Activated naive CD4-positive, alpha-beta T cell treated with anti-CD3 and anti-CD28 coated beads, Interleukin-2, amount 50 U/mL, for 24 hours (primary cell): Measurements from ENCODE around the gene TM4SF20.

Experiments used
- H3K27ac Mint-ChIP-seq: one replicate; pipeline ENCODE4 v1.8.0; 2021; ENCODE audit warnings: mild to moderate bottlenecking, mixed read lengths
- H3K27me3 Mint-ChIP-seq: one replicate; pipeline ENCODE4 v1.8.0; 2021; ENCODE audit warnings: mixed read lengths
- H3K36me3 Mint-ChIP-seq: one replicate; pipeline ENCODE4 v1.8.0; 2021; ENCODE audit warnings: mixed read lengths
- H3K4me1 Mint-ChIP-seq: one replicate; pipeline ENCODE4 v1.8.0; 2021; ENCODE audit warnings: mixed read lengths
- H3K4me3 Mint-ChIP-seq: one replicate; pipeline ENCODE4 v1.8.0; 2021; ENCODE audit warnings: mild to moderate bottlenecking, mixed read lengths
- H3K9me3 Mint-ChIP-seq: one replicate; pipeline ENCODE4 v1.8.0; 2021; ENCODE audit warnings: mixed read lengths

The TM4SF20 gene

GRCh38 chr2:227379095-227379494, at the start of gene TM4SF20:
TM4SF20 (minus strand) TSS chr2:227379306; CDS start chr2:227379268, 38 bp downstream.
- no peaks in the 10 kb centered on the region for H3K9me3 Mint-ChIP-seq
- H3K4me3 Mint-ChIP-seq: no peak within 1 kb of the TSS
- no peak within 1 kb of the TSS for H3K27ac Mint-ChIP-seq
- H3K4me1 Mint-ChIP-seq: peaks cover 27% of the 10 kb centered on the region
- no peaks in the 10 kb centered on the region for H3K36me3 Mint-ChIP-seq
- peaks cover 2% of the 10 kb centered on the region for H3K27me3 Mint-ChIP-seq

DNA sequence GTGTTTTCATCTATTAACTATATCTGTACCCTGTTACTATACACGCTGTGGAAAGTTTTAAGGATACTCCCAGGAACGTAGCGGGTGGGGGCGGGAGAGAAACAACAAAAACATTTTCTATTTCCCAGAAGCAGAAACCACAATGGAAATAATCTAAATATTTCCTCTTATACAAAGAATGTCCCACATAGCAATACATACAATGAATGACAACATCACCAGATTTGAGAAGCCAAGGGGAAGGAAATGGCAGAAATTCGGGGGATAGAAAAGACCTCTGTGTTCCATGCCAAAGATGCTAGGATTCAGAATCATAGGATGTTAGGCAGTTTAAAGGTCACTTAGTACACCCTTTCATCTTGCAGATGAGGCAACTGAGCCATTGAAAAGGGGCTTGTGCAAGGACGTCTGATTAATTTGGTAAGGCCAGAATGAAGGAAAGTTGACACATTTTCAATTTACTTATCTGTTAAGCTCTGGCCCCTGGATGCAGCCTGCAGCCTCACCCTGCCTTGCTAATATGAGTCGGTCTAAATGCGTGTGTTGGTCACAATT, 49.7 kb upstream of the TM4SF20 start:
- Mint-ChIP-seq H3K27ac (no peak overlapping the region), H3K27me3 (no peaks in the 10 kb centered on the region), H3K4me3 (no peak overlapping the region), H3K9me3 (peaks cover 9% of the 10 kb centered on the region), H3K4me1 (peaks cover 3% of the 10 kb centered on the region), H3K36me3 (peaks cover 11% of the 10 kb centered on the region)

GRCh38 chr2:227423656-227424499, 44.8 kb upstream of the TM4SF20 start:
- Mint-ChIP-seq H3K36me3 (no peaks in the 10 kb centered on the region), H3K4me1 (peaks cover 3% of the 10 kb centered on the region), H3K27me3 (no peaks in the 10 kb centered on the region), H3K4me3 (no peak overlapping the region), H3K27ac (peak overlapping the region; percentile 37), H3K9me3 (no peaks in the 10 kb centered on the region)

DNA sequence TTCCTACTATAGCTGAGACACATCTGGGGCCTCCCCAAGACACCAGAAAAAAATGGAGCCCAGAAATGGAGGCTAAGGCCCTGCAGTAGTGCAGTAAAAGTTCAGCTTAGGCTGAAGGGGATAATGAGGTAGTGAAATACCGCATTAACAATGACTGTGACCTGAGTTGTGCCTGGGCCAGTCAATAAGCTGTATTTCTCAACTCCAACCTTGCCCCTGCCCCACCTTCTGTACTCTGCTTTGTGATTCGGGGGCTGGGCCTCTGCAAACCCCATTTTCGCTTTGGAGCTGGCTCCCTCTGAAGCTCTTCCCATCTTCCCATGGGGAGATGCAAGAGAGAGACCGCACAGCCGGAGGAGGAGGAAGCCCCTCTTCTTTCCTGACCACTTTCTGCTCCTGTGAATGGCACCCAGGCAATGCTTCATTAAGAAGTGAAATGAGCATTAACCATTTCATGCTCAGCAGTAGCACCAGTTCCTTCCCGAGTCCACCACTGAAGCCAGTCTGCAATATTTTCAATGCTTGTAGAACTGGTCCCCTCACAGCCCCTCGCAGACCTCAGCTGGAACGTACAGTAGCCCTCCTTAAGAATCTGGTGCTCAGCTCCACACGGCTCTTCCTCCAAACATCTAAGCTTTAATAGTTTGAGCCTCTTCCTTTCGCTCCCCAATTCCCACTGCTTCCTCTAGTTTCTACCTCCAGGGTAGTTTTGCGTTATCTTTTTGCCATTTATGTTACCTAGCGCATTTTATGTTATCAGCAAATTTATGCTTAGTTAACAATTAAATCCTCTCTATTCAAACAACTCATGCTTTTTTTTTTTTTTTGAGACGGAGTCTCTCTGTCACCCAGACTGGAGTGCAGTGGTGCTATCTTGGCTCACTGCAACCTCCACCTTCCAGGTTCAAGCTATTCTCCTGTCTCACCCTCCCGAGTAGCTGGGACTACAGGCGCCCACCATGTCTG, 41.3 kb upstream of the TM4SF20 start:
- Mint-ChIP-seq H3K27ac (no peak overlapping the region), H3K27me3 (no peaks in the 10 kb centered on the region), H3K4me1 (peaks cover 14% of the 10 kb centered on the region), H3K9me3 (no peaks in the 10 kb centered on the region), H3K4me3 (no peak overlapping the region), H3K36me3 (no peaks in the 10 kb centered on the region)

DNA sequence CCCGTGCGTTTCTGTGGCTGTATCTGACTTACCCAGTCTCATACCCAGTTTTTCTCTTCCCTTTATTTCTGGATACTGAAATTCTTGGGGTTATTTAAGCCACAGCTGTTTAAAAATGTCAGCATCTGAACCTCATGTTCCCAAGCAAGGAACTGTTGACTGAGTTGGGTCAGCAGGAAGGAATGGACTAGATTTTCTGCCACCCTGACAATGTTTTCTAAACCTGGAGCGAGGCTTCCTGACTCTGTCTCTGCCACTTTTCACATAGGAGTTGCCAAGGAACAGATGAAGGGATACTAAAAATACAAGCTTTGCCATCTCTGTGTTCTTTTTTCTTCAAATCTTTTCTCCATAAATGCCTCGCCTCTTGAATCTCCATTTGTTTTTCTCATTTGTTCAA, 37.6 kb upstream of the TM4SF20 start:
- no peak overlapping the region for H3K4me3 Mint-ChIP-seq
- H3K4me1 Mint-ChIP-seq: peaks cover 42% of the 10 kb centered on the region
- no peaks in the 10 kb centered on the region for H3K9me3 Mint-ChIP-seq
- no peaks in the 10 kb centered on the region for H3K36me3 Mint-ChIP-seq
- peak overlapping the region; percentile 72 for H3K27ac Mint-ChIP-seq
- H3K27me3 Mint-ChIP-seq: no peaks in the 10 kb centered on the region

DNA sequence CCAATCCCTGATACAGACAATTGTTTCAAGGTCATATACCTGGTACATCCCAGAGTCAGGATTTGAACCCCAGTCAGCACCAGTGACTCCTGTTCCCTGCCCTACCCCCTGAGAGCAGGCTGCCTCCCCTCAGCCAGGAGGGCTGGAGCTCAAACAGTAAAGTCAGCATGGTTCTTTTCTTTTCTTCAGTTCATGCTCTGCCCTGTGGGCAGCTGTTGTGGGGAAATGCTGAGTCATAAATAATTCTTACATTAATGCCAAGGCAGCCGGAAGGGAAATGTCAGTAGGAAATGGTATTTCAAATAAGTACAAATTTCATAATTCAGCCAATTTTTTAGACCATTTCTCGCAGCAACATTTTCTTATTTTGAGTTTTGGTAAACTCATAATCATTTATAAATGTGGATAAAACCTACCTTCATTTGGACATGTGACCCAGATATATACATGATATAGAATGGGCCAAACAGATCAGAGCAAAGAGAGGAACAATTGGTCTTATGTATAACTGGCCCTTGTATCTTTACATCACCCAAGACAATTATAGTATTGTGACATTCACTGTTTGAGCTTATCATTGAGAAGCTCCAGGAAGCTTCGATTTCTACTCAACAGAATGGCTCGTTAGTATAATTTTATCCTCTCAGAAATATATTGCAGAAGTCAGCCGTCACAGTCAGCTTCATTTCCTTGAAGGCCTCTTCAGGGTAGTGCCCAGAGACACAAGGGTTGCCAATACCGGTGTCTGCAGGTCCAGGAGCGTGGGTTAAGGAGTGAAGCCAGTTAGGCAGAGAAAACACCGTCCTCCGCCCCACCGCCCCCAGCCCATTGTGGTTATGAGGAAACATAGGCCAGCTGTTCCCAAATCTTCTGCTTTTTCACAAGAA, 36.7 kb upstream of the TM4SF20 start:
- H3K4me3 Mint-ChIP-seq: peak overlapping the region; percentile 15
- no peaks in the 10 kb centered on the region for H3K36me3 Mint-ChIP-seq
- no peaks in the 10 kb centered on the region for H3K27me3 Mint-ChIP-seq
- no peaks in the 10 kb centered on the region for H3K9me3 Mint-ChIP-seq
- H3K4me1 Mint-ChIP-seq: peaks cover 51% of the 10 kb centered on the region
- peak overlapping the region; percentile 83 for H3K27ac Mint-ChIP-seq

DNA sequence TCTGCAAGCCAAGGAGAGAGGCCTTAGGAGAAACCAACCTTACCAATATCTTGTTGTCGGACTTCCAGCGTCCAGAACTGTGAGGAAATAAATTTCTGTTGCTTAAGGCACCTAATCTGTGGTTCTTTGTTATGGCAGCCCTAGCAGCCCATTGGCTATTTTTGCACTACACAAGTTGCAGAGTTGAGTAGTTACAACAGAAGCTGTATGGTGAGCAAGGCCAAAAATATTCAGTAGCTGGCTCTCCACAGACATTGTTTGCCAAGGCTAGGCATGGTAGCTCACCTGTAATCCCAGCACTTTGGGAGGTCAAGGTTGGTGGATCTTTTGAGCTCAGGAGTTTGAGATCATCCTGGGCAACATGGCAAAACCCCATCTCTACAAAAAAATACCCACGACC, 35.7 kb upstream of the TM4SF20 start:
- Mint-ChIP-seq H3K27me3 (no peaks in the 10 kb centered on the region), H3K4me1 (peaks cover 54% of the 10 kb centered on the region), H3K27ac (peak overlapping the region; percentile 23), H3K9me3 (no peaks in the 10 kb centered on the region), H3K36me3 (no peaks in the 10 kb centered on the region), H3K4me3 (no peak overlapping the region)

GRCh38 chr2:227413371-227413770, 34.3 kb upstream of the TM4SF20 start:
- no peaks in the 10 kb centered on the region for H3K9me3 Mint-ChIP-seq
- no peaks in the 10 kb centered on the region for H3K36me3 Mint-ChIP-seq
- peak overlapping the region; percentile 54 for H3K4me3 Mint-ChIP-seq
- H3K27ac Mint-ChIP-seq: peak overlapping the region; percentile 74
- H3K27me3 Mint-ChIP-seq: no peaks in the 10 kb centered on the region
- H3K4me1 Mint-ChIP-seq: peaks cover 57% of the 10 kb centered on the region

- Mint-ChIP-seq H3K27me3 (no peaks in the 10 kb centered on the region), H3K27ac (peak overlapping the region; percentile 74), H3K4me3 (peak overlapping the region; percentile 54), H3K4me1 (peaks cover 57% of the 10 kb centered on the region), H3K9me3 (no peaks in the 10 kb centered on the region), H3K36me3 (no peaks in the 10 kb centered on the region)
These were observed 33.8 kb upstream of the TM4SF20 start for GRCh38 chr2:227412877-227413276.

- Mint-ChIP-seq H3K36me3 (no peaks in the 10 kb centered on the region), H3K27ac (peak overlapping the region; percentile 95), H3K4me1 (peaks cover 62% of the 10 kb centered on the region), H3K9me3 (no peaks in the 10 kb centered on the region), H3K27me3 (no peaks in the 10 kb centered on the region), H3K4me3 (peak overlapping the region; percentile 51)
These were observed 32.9 kb upstream of the TM4SF20 start for GRCh38 chr2:227411990-227412350.

DNA sequence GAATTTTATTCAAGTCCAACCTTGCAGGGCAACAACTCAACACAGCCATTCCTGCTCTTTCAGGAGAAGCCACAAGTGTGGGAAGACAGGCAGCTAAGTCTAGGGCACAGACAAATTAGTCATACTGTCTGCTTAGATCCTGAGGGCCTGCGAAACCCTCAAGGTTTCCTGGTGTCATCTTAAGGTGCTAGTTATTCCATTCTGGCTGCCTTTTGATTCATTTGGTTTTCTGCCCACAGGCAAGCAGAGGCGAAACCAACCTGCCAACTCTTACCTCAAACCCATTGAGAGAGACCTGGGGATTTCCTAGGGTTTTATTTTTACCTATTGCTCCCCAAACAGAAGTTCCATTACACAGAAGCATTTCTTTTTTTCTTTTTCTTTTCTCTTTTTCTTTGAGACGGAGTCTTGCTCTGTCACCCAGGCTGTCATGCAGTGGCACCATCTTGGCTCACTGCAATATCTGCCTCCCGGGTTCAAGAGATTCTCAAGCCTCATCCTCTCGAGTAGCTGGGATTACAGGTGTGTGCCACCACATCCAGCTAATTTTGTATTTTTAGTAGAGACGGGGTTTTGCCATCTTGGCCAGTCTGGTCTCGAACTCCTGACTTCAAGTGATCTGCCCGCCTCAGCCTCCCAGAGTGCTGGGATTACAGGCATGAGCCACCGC, 32.3 kb upstream of the TM4SF20 start:
- H3K9me3 Mint-ChIP-seq: no peaks in the 10 kb centered on the region
- H3K4me3 Mint-ChIP-seq: peak overlapping the region; percentile 79
- H3K36me3 Mint-ChIP-seq: no peaks in the 10 kb centered on the region
- H3K4me1 Mint-ChIP-seq: peaks cover 62% of the 10 kb centered on the region
- H3K27me3 Mint-ChIP-seq: no peaks in the 10 kb centered on the region
- H3K27ac Mint-ChIP-seq: peak overlapping the region; percentile 95

DNA sequence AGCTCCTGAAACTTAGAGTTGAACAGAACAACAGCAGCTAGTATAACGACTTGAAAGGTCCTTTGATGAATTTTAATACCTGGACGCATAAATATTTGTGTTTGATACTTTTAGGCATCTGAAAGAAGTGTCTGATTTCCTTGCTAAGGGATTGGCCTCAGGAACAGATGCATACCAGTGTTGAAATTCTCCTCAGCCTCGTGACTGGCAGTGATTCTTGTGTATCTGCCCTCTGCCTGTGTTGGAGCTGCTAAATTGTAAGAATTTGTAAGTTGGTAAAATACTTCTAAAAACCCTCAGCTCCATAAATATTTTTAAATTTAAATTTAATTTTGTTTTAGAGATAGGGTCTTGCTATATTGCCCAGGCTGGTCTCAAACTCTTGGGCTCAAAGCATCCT, 31.1 kb upstream of the TM4SF20 start:
- H3K27ac Mint-ChIP-seq: no peak overlapping the region

GRCh38 chr2:227407591-227408151, 28.6 kb upstream of the TM4SF20 start:
- peaks cover 67% of the 10 kb centered on the region for H3K4me1 Mint-ChIP-seq
- no peaks in the 10 kb centered on the region for H3K36me3 Mint-ChIP-seq
- no peak overlapping the region for H3K4me3 Mint-ChIP-seq
- H3K27ac Mint-ChIP-seq: no peak overlapping the region
- no peaks in the 10 kb centered on the region for H3K9me3 Mint-ChIP-seq
- no peaks in the 10 kb centered on the region for H3K27me3 Mint-ChIP-seq

More for the DNA sequence above, 31.1 kb upstream of the TM4SF20 start:
- H3K36me3 Mint-ChIP-seq: no peaks in the 10 kb centered on the region
- peaks cover 65% of the 10 kb centered on the region for H3K4me1 Mint-ChIP-seq
- H3K4me3 Mint-ChIP-seq: no peak overlapping the region
- H3K9me3 Mint-ChIP-seq: no peaks in the 10 kb centered on the region
- H3K27me3 Mint-ChIP-seq: no peaks in the 10 kb centered on the region
